ENCODE measurements around the gene KLHL11.
"Not testable (repeated sequence)": the region's sequence is repeated elsewhere in the genome, so short reads cannot be mapped to it uniquely, and the experiment has no call there.

KLHL11 gene

DNA sequence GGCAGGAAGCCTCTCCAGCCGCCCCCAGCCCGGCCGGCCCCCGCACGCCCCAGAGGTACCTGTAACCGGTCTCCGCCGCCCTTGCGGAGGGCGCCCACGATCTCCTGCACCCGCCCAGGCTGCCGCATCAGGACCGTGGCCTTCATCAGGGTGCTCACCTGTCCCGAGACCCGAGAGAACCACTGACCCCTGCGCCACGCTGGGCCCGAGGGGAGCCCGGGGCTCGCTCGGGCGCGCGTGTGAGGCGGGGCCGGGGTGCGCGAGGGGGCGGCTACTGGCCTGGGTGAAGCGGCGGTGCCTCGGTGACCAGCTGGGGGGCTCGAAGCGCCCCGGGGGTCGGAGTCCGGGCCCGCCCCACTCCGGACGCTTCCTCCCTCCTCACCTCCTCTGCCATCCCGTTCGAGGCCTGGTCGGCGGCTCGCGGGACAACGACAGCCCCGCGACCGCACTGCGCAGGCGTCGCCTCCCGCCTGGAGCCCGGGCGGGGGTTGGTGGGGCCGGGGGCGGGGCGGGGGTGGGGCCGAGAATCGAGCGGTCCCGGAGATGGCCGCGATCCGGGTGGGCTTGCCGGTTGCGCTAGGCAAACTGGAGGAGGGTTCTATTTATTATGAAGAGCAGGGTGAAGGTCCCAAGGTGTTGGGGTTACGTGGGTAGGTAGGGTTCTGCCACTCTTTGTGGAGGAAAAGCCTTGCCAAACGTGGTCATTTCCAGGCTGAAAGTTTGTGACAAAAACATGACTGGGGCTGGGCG is 29.2 kb downstream of the KLHL11 start, which contains the start of gene NT5C3B:
NT5C3B (minus strand) TSS at position 433 of the 750 bp plus-strand sequence; CDS start at position 394, 39 bp downstream.
- DNase-seq = peak; percentile 64

GRCh38 chr17:41835214-41835799 is 29.9 kb downstream of the KLHL11 start:
- DNase-seq = no peak

DNA sequence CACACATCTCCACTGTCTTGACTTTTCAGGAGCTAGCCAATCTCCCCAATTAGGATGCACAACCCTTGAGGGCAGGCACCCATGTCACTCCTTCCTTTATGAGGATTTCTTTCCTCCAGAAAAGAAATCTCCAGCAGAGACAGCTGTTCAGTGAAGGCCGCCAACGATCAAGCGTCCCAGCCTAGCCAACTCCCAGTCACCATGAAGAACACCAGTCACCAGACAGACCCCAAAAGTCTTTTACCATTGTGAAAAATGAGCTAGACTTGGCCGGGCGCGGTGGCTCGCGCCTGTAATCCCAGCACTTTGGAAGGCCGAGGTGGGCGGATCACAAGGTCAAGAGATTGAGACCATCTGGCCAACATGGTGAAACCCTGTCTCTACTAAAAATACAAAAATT is 35.3 kb downstream of the KLHL11 start:
- not testable (repeated sequence) for DNase-seq

- DNase-seq = no peak
Measured at GRCh38 chr17:41825175-41825845, 39.9 kb downstream of the KLHL11 start.

DNA sequence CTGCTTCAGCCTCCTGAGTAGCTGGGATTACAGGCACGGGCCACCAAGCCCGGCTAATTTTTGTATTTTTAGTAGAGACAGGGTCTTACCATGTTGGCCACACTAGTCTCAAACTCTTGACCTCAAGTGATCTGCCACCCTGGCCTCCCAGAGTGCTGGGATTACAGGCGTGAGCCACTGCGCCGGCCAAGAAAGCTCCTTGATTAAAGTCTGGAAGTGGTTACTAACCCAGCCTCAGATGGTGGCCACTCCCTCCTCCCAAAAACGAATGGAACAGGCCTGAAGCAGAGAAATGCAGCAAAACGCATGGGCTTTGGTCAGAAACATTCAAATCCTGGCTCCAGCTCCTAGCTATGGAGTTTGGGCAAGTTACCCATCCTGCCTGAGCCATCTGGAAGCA is 41.1 kb downstream of the KLHL11 start:
- no peak for DNase-seq

DNA sequence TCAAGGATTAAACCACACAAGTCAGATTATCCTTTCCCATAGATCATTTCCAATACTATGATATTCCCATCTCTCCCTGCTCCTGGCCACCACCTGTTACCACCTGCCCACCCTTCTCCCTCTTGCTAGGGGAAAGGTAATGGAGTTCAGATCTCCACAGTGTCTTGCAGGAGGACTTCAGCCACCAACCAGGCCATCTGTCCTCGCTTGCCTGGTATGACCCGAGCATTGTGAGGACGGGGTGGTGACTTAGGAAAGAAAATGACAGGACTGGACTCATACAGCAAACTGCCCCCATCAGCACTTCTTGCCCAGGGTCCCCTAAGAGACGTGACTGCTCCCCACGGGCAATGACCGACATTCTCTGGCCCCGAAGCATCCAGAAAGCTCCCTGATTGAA is 41.6 kb downstream of the KLHL11 start:
- no peak for DNase-seq

DNA sequence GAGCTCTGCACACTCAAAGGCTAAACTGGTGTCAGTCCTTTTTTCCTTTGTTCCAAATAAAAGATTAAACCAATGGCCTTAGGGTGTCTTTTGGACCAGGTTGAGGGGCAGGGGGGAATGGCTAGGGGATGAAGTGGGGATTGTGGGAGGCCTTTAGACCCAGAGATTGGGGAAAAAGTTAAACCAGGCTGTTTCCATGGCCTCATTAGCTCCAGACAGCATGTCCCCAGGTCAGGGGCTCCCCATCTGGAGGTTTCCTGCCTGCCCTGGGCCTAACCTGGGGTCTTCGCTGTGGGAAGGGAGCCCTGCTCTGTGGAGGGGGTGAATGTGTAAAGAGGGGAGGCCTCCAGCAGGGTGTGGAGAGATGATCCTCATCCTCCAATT is 42.1 kb downstream of the KLHL11 start:
- DNase-seq = no peak

DNA sequence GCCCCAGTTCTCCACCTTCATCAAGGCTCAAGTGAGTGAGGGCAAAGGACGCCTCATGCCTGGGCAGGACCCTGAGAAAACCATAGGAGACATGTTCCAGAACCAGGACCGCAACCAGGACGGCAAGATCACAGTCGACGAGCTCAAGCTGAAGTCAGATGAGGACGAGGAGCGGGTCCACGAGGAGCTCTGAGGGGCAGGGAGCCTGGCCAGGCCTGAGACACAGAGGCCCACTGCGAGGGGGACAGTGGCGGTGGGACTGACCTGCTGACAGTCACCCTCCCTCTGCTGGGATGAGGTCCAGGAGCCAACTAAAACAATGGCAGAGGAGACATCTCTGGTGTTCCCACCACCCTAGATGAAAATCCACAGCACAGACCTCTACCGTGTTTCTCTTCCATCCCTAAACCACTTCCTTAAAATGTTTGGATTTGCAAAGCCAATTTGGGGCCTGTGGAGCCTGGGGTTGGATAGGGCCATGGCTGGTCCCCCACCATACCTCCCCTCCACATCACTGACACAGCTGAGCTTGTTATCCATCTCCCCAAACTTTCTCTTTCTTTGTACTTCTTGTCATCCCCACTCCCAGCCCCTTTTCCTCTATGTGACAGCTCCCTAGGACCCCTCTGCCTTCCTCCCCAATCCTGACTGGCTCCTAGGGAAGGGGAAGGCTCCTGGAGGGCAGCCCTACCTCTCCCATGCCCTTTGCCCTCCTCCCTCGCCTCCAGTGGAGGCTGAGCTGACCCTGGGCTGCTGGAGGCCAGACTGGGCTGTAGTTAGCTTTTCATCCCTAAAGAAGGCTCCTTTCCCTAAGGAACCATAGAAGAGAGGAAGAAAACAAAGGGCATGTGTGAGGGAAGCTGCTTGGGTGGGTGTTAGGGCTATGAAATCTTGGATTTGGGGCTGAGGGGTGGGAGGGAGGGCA is 42.7 kb downstream of the KLHL11 start:
- DNase-seq = no peak

- DNase-seq = no peak
Measured at GRCh38 chr17:41821776-41822175, 43.4 kb downstream of the KLHL11 start.

DNA sequence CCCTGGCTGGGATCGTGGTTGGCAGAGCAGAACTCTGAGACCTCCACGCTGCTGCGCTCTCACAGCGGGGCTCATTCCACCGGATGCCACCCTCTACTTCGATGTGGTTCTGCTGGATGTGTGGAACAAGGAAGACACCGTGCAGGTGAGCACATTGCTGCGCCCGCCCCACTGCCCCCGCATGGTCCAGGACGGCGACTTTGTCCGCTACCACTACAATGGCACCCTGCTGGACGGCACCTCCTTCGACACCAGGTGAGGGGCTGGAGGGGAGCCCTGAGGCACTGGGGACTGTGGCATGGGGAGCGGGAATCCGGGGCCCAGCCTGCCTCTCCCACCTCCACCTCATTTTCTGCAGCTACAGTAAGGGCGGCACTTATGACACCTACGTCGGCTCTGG is 47.2 kb downstream of the KLHL11 start:
- DNase-seq = no peak

DNA sequence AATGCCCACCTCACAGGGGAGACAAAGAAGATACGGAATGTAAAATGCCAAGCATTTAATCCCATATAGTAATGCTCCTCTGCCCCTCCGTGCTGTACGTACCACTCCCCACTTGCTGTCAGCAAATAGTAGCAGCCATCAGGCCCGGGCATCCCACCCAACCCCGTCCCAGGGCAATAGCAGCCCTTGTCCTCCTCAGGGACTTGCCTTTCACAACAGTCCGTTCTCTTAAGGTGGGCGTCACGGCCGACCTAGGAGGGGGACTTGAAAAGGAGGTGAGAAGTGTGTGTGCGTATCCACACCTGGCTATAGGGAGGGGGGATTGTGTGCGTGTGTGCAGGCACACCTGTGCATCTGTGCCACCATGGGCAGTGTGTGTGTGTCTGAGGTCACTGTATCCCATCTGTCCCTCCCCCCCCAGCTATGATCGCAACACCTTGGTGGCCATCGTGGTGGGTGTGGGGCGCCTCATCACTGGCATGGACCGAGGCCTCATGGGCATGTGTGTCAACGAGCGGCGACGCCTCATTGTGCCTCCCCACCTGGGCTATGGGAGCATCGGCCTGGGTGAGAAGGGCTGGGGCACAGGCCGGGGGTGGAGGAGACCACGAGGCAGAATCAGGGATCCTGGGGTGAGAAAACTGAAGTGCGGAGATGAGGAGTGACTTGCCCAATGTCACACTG is 48.4 kb downstream of the KLHL11 start:
- DNase-seq = no peak

- DNase-seq = no peak
Measured at GRCh38 chr17:41814195-41814594, 51.0 kb downstream of the KLHL11 start.

GRCh38 chr17:41813699-41814124 is 51.5 kb downstream of the KLHL11 start:
- no peak for DNase-seq

- no peak for DNase-seq
Measured at GRCh38 chr17:41813152-41813680, 52.0 kb downstream of the KLHL11 start.

- DNase-seq = peak; percentile 73
Measured at GRCh38 chr17:41812381-41813151, 52.7 kb downstream of the KLHL11 start, which contains the start of gene FKBP10. FKBP10 (plus strand) TSS chr17:41813004; CDS start chr17:41813035, 31 bp downstream.

DNA sequence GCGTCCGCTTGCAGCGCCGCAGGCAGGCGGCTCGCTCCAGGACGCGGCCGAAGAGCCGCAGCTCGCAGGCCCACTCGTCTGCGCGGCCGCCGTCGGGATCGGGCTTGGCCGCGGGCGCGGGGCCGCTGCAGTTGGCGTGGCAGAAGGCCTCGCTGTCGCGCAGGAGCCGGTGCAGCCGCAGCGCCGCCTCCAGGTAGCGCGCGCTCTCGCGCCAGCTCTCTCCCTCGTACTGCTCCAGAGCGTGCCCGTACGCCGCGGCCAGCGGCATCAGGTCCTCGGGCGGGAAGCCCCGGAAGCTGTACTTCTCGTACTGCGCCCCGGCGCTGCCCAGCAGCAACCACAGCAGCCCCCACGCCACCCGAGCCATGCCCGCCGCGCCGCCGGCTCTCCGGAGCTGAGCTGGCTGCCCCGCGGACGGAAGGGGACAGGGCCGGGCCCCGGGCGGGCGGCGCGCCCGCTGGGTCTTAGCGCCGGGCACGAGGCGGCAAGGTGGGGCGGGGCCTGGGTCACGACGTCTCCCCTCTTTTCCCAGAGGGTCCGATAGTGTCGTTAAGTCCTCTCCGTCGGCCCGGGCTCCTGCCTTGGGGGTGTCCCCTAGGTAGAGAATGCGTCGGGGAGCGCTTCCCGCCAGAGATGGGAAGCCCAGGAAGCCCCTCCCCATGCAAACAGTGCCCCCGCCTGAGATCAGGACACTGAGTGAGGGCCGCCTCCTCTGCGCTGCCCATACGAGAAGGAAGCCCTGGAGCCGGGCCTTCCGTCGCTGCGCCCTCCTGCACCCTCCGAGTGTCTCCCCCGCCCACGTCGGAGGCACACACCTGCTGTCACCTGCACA is 53.5 kb downstream of the KLHL11 start, which contains the start of gene P3H4:
P3H4 (minus strand) TSS at position 401 of the 832 bp plus-strand sequence; CDS start at position 367, 34 bp downstream.
- peak; percentile 87 for DNase-seq

- peak; percentile 37 for DNase-seq
Measured at GRCh38 chr17:41810659-41811548, 54.3 kb downstream of the KLHL11 start.

DNA sequence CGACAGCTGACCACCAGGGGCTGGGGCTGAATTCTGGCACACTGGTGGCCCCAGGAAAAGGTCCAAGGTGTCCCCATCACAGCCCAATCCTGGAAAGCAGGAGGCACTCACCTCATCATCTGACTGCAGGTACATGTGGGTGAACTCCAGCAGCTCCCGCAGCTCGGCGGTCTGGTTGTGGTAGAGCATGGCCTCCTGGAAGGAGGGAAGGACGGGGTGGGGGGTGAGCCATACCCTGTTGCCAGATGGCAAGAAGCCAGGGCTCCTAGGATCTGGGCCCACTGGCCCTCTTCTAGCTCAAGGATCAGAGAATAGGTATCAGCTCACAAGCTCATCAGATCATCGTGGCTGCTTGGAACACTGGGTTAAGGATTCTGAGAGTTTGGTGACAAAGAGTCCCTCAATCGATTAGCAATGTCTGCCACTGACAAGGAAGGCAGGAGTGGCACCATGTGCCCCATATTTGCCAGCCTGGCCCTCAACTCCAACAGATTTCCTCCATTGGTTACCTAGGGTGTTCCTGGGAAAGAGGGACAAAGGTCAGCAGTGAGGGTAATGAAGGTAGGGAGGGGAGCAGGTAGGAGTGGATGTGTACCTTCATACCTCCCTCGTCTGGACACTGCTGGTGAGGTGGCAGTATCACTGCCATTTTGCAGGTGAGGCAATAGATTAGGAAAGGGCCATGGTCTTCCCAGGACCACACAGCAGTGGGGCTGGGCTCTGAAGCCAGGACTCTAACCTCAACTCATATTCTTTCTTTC is 58.4 kb downstream of the KLHL11 start:
- DNase-seq = no peak
